Thyroid gland (tissue), 4 donors: Measurements from ENCODE around the gene C16orf96. TPM values are rescaled to one million over a fixed set of nuclear protein-coding genes. Genes with fewer than 3 reads are reported as not detected.

Experiments
- DNase-seq, 2 donors: peaks; one replicate each; pipeline ENCODE4 v3.0.0-alpha.2; 2019
- H3K27ac ChIP-seq, 3 donors: fragments of 200-600 bp; sonication (generic); 1 replicate in 2 of 3; 2 replicates in 1 of 3; pipeline ENCODE4 v1.5.1; 2016 to 2019; ENCODE audit warnings: mild to moderate bottlenecking in 1 of 3, moderate library complexity in 1 of 3
- H3K27me3 ChIP-seq: fragments of 200-600 bp; sonication (generic); one replicate; pipeline ENCODE4 v1.5.1; 2019
- H3K36me3 ChIP-seq, 2 donors: fragments of 200-600 bp; sonication (generic); one replicate each; pipeline ENCODE4 v1.5.1; 2016 to 2019
- H3K4me1 ChIP-seq, 2 donors: fragments of 200-600 bp; sonication (generic); one replicate each; pipeline ENCODE4 v1.5.1; 2017 to 2019
- H3K4me3 ChIP-seq, 3 donors: fragments of 200-600 bp; sonication (generic); replicated peaks in 1 of 3; 1 replicate in 2 of 3; 2 replicates in 1 of 3; pipeline ENCODE4 v1.5.1; 2016; ENCODE audit warnings: mild to moderate bottlenecking in 1 of 3
- H3K9me3 ChIP-seq: fragments of 200-600 bp; sonication (generic); one replicate; pipeline ENCODE4 v1.5.1; 2017
- CTCF ChIP-seq, 6 experiments: fragments of 200-600 bp in 3 of 6; fragments of 450-650 bp in 3 of 6; sonication (generic) in 3 of 6; IDR thresholded peaks; one replicate each; pipeline ENCODE4 v1.5.1; 2016 to 2019; ENCODE audit warnings: antibody characterized with exemption in 6 of 6, mild to moderate bottlenecking in 2 of 6, inconsistent platforms in 1 of 6, moderate library complexity in 1 of 6
- POLR2A ChIP-seq, 2 donors: fragments of 450-650 bp; IDR thresholded peaks; one replicate each; pipeline ENCODE4 v1.6.1; 2017; ENCODE audit warnings: antibody characterized with exemption in 2 of 2, mild to moderate bottlenecking in 2 of 2, moderate library complexity in 1 of 2
- WGBS, 2 donors: methylation state at CpG; one replicate each; pipeline ENCODE4 v1.1.5; 2017; 5-methylcytosine and 5-hydroxymethylcytosine counted together
- intact Hi-C: fragments of 100-400 bp; cut with DNase I; formaldehyde crosslinking; loops from one replicate; pipeline ENCODE4 v1.15.1; 2023
- total RNA-seq, 4 donors: library from RNA; depleted of rRNA; stranded (reverse); fragments of >200 nt; gene quantifications; one replicate each; pipeline ENCODE4 v1.2.3, GENCODE V29; 2016

Gene C16orf96
- under 1 TPM; 0.11 to 0.88 (median 0.62) TPM for total RNA-seq

GRCh38 chr16:4556112-4556511, at the start of gene C16orf96:
Gene C16orf96 (plus strand): TSS chr16:4556340. CDS start chr16:4556490, 150 bp downstream.
- Histone ChIP-seq H3K27me3 (no peaks in the 10 kb centered on the region), H3K27ac (no peak within 1 kb of the TSS), H3K4me3 (no peak within 1 kb of the TSS), H3K36me3 (no peaks in the 10 kb centered on the region), H3K9me3 (no peaks in the 10 kb centered on the region), H3K4me1 (no peaks in the 10 kb centered on the region)
- intact Hi-C loops, result no loop called here
- TF ChIP-seq CTCF (IDR thresholded peaks at IDR 0.05), result no peak
- no peak for TF ChIP-seq POLR2A (IDR thresholded peaks at IDR 0.05)
- DNase-seq, result no peak
- 80 to 87% methylated on average over 2 to 3 of the region's 4 CpGs for WGBS, 2 donors

- Histone ChIP-seq H3K36me3 (peaks cover 9 to 24% of the 10 kb centered on the region in 2 donors), H3K4me3 (no peak overlapping the region), H3K27me3 (no peaks in the 10 kb centered on the region), H3K9me3 (no peaks in the 10 kb centered on the region), H3K27ac (peak overlapping the region in 1 of 3 donors; percentile 10), H3K4me1 (peaks cover 22 to 28% of the 10 kb centered on the region in 2 donors)
- 0 to 2% methylated on average over 3 of the region's 3 CpGs for WGBS, 2 donors
- DNase-seq, result peak; percentile 73 to 77
- TF ChIP-seq CTCF (IDR thresholded peaks at IDR 0.05), result peak; percentile 66 to 90 (median 80)
- no peak for TF ChIP-seq POLR2A (IDR thresholded peaks at IDR 0.05)
- intact Hi-C loops, result no loop called here
Observed at GRCh38 chr16:4506450-4506849, 49.7 kb upstream of the C16orf96 start.

- H3K9me3 ChIP-seq, result no peaks in the 10 kb centered on the region
- intact Hi-C loops, result no loop called here
- TF ChIP-seq CTCF (IDR thresholded peaks at IDR 0.05) (peak in 4 of 6 experiments; percentile 34 to 52 (median 42)), POLR2A (IDR thresholded peaks at IDR 0.05) (no peak)
- H3K4me3 ChIP-seq, result no peak overlapping the region
- peak overlapping the region; percentile 10 to 53 (median 47) for H3K27ac ChIP-seq
- WGBS, 2 donors, result 49 to 65% methylated on average over 13 to 17 of the region's 17 CpGs
- H3K4me1 ChIP-seq, result peaks cover 18 to 23% of the 10 kb centered on the region in 2 donors
- peak; percentile 94 to 95 for DNase-seq
- peaks cover 18 to 32% of the 10 kb centered on the region in 2 donors for H3K36me3 ChIP-seq
- H3K27me3 ChIP-seq, result no peaks in the 10 kb centered on the region
Observed at GRCh38 chr16:4507588-4508345, 48.4 kb upstream of the C16orf96 start.

- no peaks in the 10 kb centered on the region for H3K9me3 ChIP-seq
- intact Hi-C loops, result no loop called here
- peaks cover 18 to 29% of the 10 kb centered on the region in 2 donors for H3K4me1 ChIP-seq
- DNase-seq, result no peak
- peak overlapping the region in 1 of 3 donors; percentile 47 for H3K27ac ChIP-seq
- 100% methylated on average over 2 of the region's 3 CpGs for WGBS, 2 donors
- H3K36me3 ChIP-seq, result peaks cover 18 to 32% of the 10 kb centered on the region in 2 donors
- H3K27me3 ChIP-seq, result no peaks in the 10 kb centered on the region
- H3K4me3 ChIP-seq, result no peak overlapping the region
- TF ChIP-seq CTCF (IDR thresholded peaks at IDR 0.05), result no peak
- TF ChIP-seq POLR2A (IDR thresholded peaks at IDR 0.05), result no peak
Observed at GRCh38 chr16:4508806-4509205, 47.3 kb upstream of the C16orf96 start.

- no peak for DNase-seq
- Histone ChIP-seq H3K27ac (no peak overlapping the region), H3K9me3 (no peaks in the 10 kb centered on the region), H3K4me3 (no peak overlapping the region), H3K4me1 (peaks cover 18 to 34% of the 10 kb centered on the region in 2 donors), H3K27me3 (no peaks in the 10 kb centered on the region), H3K36me3 (peaks cover 18 to 32% of the 10 kb centered on the region in 2 donors)
- intact Hi-C loops, result no loop called here
- 92 to 93% methylated on average over 8 of the region's 8 CpGs for WGBS, 2 donors
- TF ChIP-seq POLR2A (IDR thresholded peaks at IDR 0.05) (no peak), CTCF (IDR thresholded peaks at IDR 0.05) (no peak)
Observed at GRCh38 chr16:4509420-4509819, 46.7 kb upstream of the C16orf96 start.
